Measurements from ENCODE around the gene RALGAPB. TPM values are rescaled to one million over a fixed set of nuclear protein-coding genes. Genes with fewer than 3 reads are reported as not detected.

RALGAPB gene
- total and polyA plus RNA-seq, 2 of the 13 experiments (the other 11 are each of a cell fraction or from before 2014, with no cell fraction given): 17.6 to 30.6 TPM

DNA sequence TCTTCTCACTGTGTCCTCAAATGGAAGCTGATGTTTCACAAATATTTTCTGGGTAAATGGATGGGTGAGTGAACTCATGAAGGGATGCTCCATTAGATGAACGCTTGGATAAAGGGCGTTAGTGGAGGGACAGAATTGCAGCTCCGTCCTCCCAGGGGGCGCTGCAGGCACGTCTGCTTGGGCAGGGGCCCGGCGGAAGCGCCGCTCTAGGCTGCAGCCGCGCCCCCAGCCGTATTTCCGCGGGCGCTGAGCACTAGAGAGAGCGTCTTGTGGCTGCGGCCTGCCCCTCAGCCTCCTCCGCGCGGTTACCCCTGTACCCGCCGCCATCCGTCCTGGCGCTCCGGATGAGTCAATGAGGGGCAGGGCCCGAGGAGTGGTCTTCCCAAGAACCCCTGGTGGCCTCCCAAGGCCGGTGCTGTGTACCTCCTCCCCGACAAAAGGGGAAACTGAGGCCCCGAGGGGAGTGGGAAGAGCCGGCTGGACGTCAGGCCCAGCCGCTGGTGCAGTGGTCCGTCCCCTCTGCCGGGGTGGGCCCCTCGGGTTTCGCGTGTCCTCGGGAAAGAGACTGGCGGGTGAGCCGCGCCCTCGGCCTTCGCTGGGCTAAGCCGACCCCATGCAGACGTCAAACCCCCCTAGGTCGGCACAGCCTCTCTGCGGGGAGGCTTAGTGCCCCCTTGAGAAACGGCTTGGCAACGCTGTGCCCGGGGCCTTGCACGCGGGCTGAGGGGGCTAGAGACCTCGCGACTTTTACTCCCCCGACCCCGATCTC lies 26.0 kb upstream of the RALGAPB start (continued):
- TF ChIP-seq, protein P1, sequence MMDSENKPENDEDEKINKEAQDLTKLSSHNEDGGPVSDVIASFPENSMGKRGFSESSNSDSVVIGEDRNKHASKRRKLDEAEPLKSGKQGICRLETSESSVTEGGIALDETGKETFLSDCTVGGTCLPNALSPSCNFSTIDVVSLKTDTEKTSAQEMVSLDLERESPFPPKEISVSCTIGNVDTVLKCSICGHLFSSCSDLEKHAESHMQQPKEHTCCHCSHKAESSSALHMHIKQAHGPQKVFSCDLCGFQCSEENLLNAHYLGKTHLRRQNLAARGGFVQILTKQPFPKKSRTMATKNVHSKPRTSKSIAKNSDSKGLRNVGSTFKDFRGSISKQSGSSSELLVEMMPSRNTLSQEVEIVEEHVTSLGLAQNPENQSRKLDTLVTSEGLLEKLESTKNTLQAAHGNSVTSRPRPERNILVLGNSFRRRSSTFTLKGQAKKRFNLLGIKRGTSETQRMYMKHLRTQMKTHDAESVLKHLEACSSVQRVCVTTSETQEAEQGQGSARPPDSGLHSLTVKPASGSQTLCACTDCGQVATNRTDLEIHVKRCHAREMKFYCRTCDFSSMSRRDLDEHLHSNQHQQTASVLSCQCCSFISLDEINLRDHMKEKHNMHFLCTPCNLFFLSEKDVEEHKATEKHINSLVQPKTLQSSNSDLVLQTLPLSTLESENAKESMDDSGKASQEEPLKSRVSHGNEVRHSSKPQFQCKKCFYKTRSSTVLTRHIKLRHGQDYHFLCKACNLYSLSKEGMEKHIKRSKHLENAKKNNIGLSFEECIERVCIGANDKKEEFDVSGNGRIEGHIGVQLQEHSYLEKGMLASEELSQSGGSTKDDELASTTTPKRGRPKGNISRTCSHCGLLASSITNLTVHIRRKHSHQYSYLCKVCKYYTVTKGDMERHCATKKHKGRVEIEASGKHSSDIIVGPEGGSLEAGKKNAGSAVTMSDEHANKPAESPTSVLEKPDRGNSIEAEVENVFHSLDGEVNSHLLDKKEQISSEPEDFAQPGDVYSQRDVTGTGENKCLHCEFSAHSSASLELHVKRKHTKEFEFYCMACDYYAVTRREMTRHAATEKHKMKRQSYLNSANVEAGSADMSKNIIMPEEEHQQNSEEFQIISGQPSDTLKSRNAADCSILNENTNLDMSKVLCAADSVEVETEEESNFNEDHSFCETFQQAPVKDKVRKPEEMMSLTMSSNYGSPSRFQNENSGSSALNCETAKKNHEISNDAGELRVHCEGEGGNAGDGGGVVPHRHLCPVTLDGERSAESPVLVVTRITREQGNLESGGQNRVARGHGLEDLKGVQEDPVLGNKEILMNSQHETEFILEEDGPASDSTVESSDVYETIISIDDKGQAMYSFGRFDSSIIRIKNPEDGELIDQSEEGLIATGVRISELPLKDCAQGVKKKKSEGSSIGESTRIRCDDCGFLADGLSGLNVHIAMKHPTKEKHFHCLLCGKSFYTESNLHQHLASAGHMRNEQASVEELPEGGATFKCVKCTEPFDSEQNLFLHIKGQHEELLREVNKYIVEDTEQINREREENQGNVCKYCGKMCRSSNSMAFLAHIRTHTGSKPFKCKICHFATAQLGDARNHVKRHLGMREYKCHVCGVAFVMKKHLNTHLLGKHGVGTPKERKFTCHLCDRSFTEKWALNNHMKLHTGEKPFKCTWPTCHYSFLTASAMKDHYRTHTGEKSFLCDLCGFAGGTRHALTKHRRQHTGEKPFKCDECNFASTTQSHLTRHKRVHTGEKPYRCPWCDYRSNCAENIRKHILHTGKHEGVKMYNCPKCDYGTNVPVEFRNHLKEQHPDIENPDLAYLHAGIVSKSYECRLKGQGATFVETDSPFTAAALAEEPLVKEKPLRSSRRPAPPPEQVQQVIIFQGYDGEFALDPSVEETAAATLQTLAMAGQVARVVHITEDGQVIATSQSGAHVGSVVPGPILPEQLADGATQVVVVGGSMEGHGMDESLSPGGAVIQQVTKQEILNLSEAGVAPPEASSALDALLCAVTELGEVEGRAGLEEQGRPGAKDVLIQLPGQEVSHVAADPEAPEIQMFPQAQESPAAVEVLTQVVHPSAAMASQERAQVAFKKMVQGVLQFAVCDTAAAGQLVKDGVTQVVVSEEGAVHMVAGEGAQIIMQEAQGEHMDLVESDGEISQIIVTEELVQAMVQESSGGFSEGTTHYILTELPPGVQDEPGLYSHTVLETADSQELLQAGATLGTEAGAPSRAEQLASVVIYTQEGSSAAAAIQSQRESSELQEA (CRISPR knock-in tag; IDR thresholded peaks at IDR 0.05; ENCODE audit: not compliant biosample characterization): peak; percentile 99
- TF ChIP-seq MZF1 (CRISPR knock-in tag; IDR thresholded peaks at IDR 0.05; ENCODE audit: borderline replicate concordance) (peak; percentile 98; the same call in 1 of the 2 replicates), LCORL (IDR thresholded peaks at IDR 0.05) (peak; percentile 39; the same call in 1 of the 2 replicates), LCORL (CRISPR knock-in tag; IDR thresholded peaks at IDR 0.05) (peak; percentile 94), ZNF749 (CRISPR knock-in tag; IDR thresholded peaks at IDR 0.05; ENCODE audit: borderline replicate concordance) (peak; percentile 84; the same call in 1 of the 2 replicates), ZNF333 (CRISPR knock-in tag; IDR thresholded peaks at IDR 0.05; ENCODE audit: borderline replicate concordance) (peak; percentile 97; the same call in 1 of the 2 replicates), IKZF4 (CRISPR knock-in tag; IDR thresholded peaks at IDR 0.05; ENCODE audit: borderline replicate concordance, low read depth, not compliant biosample characterization) (peak; percentile 92), ZNF772 (CRISPR knock-in tag; IDR thresholded peaks at IDR 0.05) (peak; percentile 99), CAMTA2 (CRISPR knock-in tag; IDR thresholded peaks at IDR 0.05; ENCODE audit: borderline replicate concordance) (peak; percentile 64; the same call in 1 of the 2 replicates), REL (CRISPR knock-in tag; conservative IDR thresholded peaks at IDR 0.05) (0 out of 2 replicates have a peak, but pooled peaks have one; percentile 84), SMC3 (IDR thresholded peaks at IDR 0.05; ENCODE audit: low read length) (peak; percentile 48), PCBP1 (IDR thresholded peaks at IDR 0.05; ENCODE audit: borderline replicate concordance, low read depth, low read length) (peak; percentile 51; the same call in 1 of the 2 replicates), XBP1 (CRISPR knock-in tag; IDR thresholded peaks at IDR 0.05) (peak; percentile 89; the same call in 1 of the 2 replicates), SP140L (CRISPR knock-in tag; IDR thresholded peaks at IDR 0.05; ENCODE audit: borderline replicate concordance) (peak; percentile 97)
- TF ChIP-seq, protein P2, sequence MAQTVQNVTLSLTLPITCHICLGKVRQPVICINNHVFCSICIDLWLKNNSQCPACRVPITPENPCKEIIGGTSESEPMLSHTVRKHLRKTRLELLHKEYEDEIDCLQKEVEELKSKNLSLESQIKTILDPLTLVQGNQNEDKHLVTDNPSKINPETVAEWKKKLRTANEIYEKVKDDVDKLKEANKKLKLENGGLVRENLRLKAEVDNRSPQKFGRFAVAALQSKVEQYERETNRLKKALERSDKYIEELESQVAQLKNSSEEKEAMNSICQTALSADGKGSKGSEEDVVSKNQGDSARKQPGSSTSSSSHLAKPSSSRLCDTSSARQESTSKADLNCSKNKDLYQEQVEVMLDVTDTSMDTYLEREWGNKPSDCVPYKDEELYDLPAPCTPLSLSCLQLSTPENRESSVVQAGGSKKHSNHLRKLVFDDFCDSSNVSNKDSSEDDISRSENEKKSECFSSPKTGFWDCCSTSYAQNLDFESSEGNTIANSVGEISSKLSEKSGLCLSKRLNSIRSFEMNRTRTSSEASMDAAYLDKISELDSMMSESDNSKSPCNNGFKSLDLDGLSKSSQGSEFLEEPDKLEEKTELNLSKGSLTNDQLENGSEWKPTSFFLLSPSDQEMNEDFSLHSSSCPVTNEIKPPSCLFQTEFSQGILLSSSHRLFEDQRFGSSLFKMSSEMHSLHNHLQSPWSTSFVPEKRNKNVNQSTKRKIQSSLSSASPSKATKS (CRISPR knock-in tag; IDR thresholded peaks at IDR 0.05): peak; percentile 27; the same call in 1 of the 2 replicates
- TF ChIP-seq, protein P3, sequence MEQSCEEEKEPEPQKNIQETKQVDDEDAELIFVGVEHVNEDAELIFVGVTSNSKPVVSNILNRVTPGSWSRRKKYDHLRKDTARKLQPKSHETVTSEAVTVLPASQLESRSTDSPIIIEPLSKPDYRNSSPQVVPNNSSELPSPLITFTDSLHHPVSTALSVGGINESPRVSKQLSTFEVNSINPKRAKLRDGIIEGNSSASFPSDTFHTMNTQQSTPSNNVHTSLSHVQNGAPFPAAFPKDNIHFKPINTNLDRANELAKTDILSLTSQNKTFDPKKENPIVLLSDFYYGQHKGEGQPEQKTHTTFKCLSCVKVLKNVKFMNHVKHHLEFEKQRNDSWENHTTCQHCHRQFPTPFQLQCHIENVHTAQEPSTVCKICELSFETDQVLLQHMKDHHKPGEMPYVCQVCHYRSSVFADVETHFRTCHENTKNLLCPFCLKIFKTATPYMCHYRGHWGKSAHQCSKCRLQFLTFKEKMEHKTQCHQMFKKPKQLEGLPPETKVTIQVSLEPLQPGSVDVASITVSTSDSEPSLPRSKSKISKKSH (CRISPR knock-in tag; IDR thresholded peaks at IDR 0.05; ENCODE audit: borderline replicate concordance): peak; percentile 99
